Endothelial cell of umbilical vein (primary cell): Measurements from ENCODE around the gene ITGA2. TPM values are rescaled to one million over a fixed set of nuclear protein-coding genes. Genes with fewer than 3 reads are reported as not detected.

Experiments
- BruUV-seq: library from RNA; stranded (reverse); fragments of 400-500 nt; replicated peaks from 2 replicates; lab custom pipeline; 2021; lab: Mats Ljungman, UMichigan
- CTCF ChIA-PET: fragments of 300-600, 350-600 bp; sonication (Branson Sonifier 250); formaldehyde crosslinking; loops from one replicate; lab custom pipeline; 2021; ENCODE audit warnings: antibody characterized with exemption, inconsistent platforms; lab: Charles Lee
- POLR2A ChIA-PET: fragments of 300-600, 350-600 bp; sonication (Branson Sonifier 250); formaldehyde crosslinking; loops from one replicate; lab custom pipeline; 2021; ENCODE audit warnings: antibody characterized with exemption, inconsistent platforms; lab: Charles Lee
- DNase-seq: peaks from one replicate; pipeline ENCODE4 v3.0.0-alpha.2; 2011; ENCODE audit warnings: low read depth, low spot score
- FAIRE-seq: peaks from 2 replicates; lab custom pipeline; 2011; peaks lifted over from hg19 to GRCh38; lab: Jason Lieb, UNC
- H2AFZ ChIP-seq: 2 replicates; pipeline ENCODE4 v1.6.0; 2012; ENCODE audit warnings: low read depth, low read length, control low read depth, inconsistent platforms
- H3K27ac ChIP-seq: 2 replicates; pipeline ENCODE4 v1.5.1; 2011; ENCODE audit warnings: low read depth, mild to moderate bottlenecking, control low read depth, low read length, moderate library complexity; ENCODE audit not compliant: insufficient read depth
- H3K27me3 ChIP-seq, 2 experiments: 2 replicates each; pipeline versions ENCODE4 v1.6.0 to v1.6.1; 2011; ENCODE audit warnings: low read length in 2 of 2, mixed read lengths in 1 of 2; ENCODE audit not compliant: control insufficient read depth in 2 of 2, insufficient read depth in 2 of 2
- H3K36me3 ChIP-seq, 2 experiments: 2 replicates in 1 of 2; 3 replicates in 1 of 2; pipeline ENCODE4 v1.5.1; 2011; ENCODE audit warnings: low read length in 2 of 2, mild to moderate bottlenecking in 1 of 2, moderate library complexity in 1 of 2; ENCODE audit not compliant: control insufficient read depth in 2 of 2, insufficient read depth in 2 of 2; ENCODE audit errors: extremely low read depth in 1 of 2
- H3K4me1 ChIP-seq: 3 replicates; pipeline ENCODE4 v1.5.1; 2011; ENCODE audit warnings: mild to moderate bottlenecking, low read length; ENCODE audit not compliant: control insufficient read depth, insufficient read depth; ENCODE audit errors: extremely low read depth
- H3K4me2 ChIP-seq: 2 replicates; pipeline ENCODE4 v1.6.1; 2011; ENCODE audit warnings: low read length, control low read depth, mixed read lengths; ENCODE audit not compliant: insufficient read depth
- H3K4me3 ChIP-seq, 3 experiments: fragments of 200-600 bp in 1 of 3; sonication (generic), shearing (Covaris generic) in 1 of 3; replicated peaks in 1 of 3; 2 replicates each; pipeline ENCODE4 v1.5.1; 2011 to 2016; ENCODE audit warnings: control low read depth in 3 of 3, low read length in 3 of 3, mild to moderate bottlenecking in 2 of 3, inconsistent platforms in 1 of 3, low read depth in 1 of 3, moderate library complexity in 1 of 3; ENCODE audit not compliant: insufficient read depth in 1 of 3
- H3K79me2 ChIP-seq: 2 replicates; pipeline ENCODE4 v1.6.0; 2012; ENCODE audit warnings: low read length, inconsistent platforms; ENCODE audit not compliant: control insufficient read depth, insufficient read depth
- H3K9ac ChIP-seq: replicated peaks from 2 replicates; pipeline ENCODE3; 2011; ENCODE audit warnings: low read length, control low read depth; ENCODE audit not compliant: insufficient read depth; ENCODE audit errors: extremely low read depth
- H3K9me1 ChIP-seq: replicated peaks from 3 replicates; pipeline ENCODE4 v1.6.0; 2011; ENCODE audit warnings: mild to moderate bottlenecking, low read length; ENCODE audit not compliant: control insufficient read depth, insufficient read depth; ENCODE audit errors: extremely low read depth
- H3K9me3 ChIP-seq: replicated peaks from 2 replicates; pipeline ENCODE4 v1.5.1; 2012; ENCODE audit warnings: low read length, inconsistent platforms; ENCODE audit not compliant: control insufficient read depth, insufficient read depth
- H4K20me1 ChIP-seq: replicated peaks from 2 replicates; pipeline ENCODE3; 2011; ENCODE audit warnings: mild to moderate bottlenecking, low read length; ENCODE audit not compliant: control insufficient read depth, insufficient read depth; ENCODE audit errors: extremely low read depth
- CTCF ChIP-seq, 2 donors: IDR thresholded peaks; 1 replicate in 1 of 2; 2 replicates in 1 of 2; pipeline ENCODE4 v1.5.1; 2011; ENCODE audit warnings: low read length in 2 of 2, mild to moderate bottlenecking in 2 of 2, moderate library complexity in 2 of 2, control low read depth in 1 of 2, inconsistent platforms in 1 of 2, low read depth in 1 of 2; ENCODE audit not compliant: insufficient read depth in 1 of 2; ENCODE audit errors: extremely low read depth in 1 of 2
- EZH2 ChIP-seq: IDR thresholded peaks from 2 replicates; pipeline ENCODE4 v1.6.1; 2012; ENCODE audit warnings: borderline replicate concordance, low read depth, mild to moderate bottlenecking, moderate library complexity, low read length, inconsistent platforms; ENCODE audit not compliant: severe bottlenecking
- FOS ChIP-seq: IDR thresholded peaks from 2 replicates; pipeline ENCODE4 v1.6.1; 2011; ENCODE audit warnings: mild to moderate bottlenecking, low read length, moderate library complexity, borderline replicate concordance; ENCODE audit not compliant: insufficient read depth
- GATA2 ChIP-seq: IDR thresholded peaks from 2 replicates; pipeline ENCODE4 v1.7.0; 2011; ENCODE audit warnings: low read depth, mild to moderate bottlenecking, moderate library complexity, mixed read lengths, low read length; ENCODE audit not compliant: insufficient read length, insufficient read depth
- JUN ChIP-seq: IDR thresholded peaks from 2 replicates; pipeline ENCODE4 v1.6.1; 2011; ENCODE audit warnings: borderline replicate concordance, low read depth; ENCODE audit not compliant: insufficient read length, insufficient read depth
- MAX ChIP-seq: IDR thresholded peaks from 2 replicates; pipeline ENCODE4 v1.6.1; 2011; ENCODE audit not compliant: insufficient read depth, insufficient read length
- MYC ChIP-seq: IDR thresholded peaks from one replicate; pipeline ENCODE4 v1.6.1; 2011; ENCODE audit warnings: mild to moderate bottlenecking, low read depth, low read length
- POLR2A ChIP-seq: IDR thresholded peaks from 2 replicates; pipeline ENCODE4 v1.6.1; 2012; ENCODE audit warnings: low read depth, mild to moderate bottlenecking, control low read depth, low read length
- POLR2AphosphoS5 ChIP-seq: IDR thresholded peaks from 2 replicates; pipeline ENCODE4 v1.6.1; 2012; ENCODE audit warnings: low read depth, mild to moderate bottlenecking, control low read depth, low read length, moderate library complexity; ENCODE audit not compliant: insufficient read depth
- dilution Hi-C: fragments of 300-500 bp; cut with MboI; formaldehyde crosslinking; loops from one replicate; pipeline ENCODE4 v1.15.0; 2019; ENCODE audit warnings: low sequenced_read_pairs; ENCODE audit not compliant: extremely low pct_ligation_motif_present
- intact Hi-C: fragments of 100-400 bp; cut with micrococcal nuclease; formaldehyde crosslinking; loops from one replicate; pipeline ENCODE4 v1.10.0; 2022
- polyA plus RNA-seq, 4 experiments: library from polyadenylated mRNA; depleted of rRNA in 3 of 4; stranded (reverse) in 3 of 4; unstranded in 1 of 4; fragments of >200 nt; gene quantifications; 2 replicates each; pipeline versions ENCODE4 v1.2.1 to v1.2.3, GENCODE V29; 2011 to 2012; ENCODE audit warnings: missing spikeins in 1 of 4
- total RNA-seq: library from RNA; stranded (reverse); gene quantifications from 2 replicates; pipeline ENCODE4 v1.2.3, GENCODE V29; 2021

The ITGA2 gene
- total and polyA plus RNA-seq, 2 donors (not counting 3 experiments of a cell fraction or from before 2014, with no cell fraction given), result 11.2 to 62.3 TPM

DNA sequence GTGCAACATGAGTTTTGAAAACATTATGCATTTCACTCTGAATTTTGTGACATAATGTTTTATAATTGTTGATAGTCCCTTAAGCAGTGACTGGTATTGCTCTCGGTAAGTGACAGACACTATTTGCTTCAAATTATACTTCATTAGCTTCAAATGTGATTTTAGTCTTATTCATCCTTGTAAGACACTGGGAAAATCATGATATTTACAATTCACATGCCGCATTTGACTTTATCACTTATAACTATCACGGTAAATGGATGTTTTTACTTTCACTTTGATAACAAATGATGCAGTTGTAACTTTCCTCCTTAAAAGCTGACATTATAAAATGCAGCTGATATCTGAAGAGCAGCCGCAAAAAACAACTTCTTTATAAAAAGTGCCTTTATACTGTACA lies 44.1 kb upstream of the ITGA2 start:
- no peaks in the 10 kb centered on the region for H3K9me3 ChIP-seq
- peaks cover 33% of the 10 kb centered on the region for H3K4me1 ChIP-seq
- intact Hi-C loops, result no loop called here
- TF ChIP-seq POLR2A, result no peak
- TF ChIP-seq MYC, result no peak
- TF ChIP-seq JUN, result no peak
- TF ChIP-seq MAX, result no peak
- TF ChIP-seq POLR2AphosphoS5, result no peak
- no peak for TF ChIP-seq GATA2
- no peak for TF ChIP-seq CTCF (IDR thresholded peaks at IDR 0.05; ENCODE audit: extremely low read depth in 1 of 2, insufficient read depth in 1 of 2, low read depth in 1 of 2, low read length in 2 of 2)
- TF ChIP-seq FOS, result no peak
- TF ChIP-seq EZH2, result no peak
- H3K27ac ChIP-seq, result peak overlapping the region; percentile 62
- peak overlapping the region; percentile 100 for H3K4me2 ChIP-seq
- CTCF ChIA-PET, result interaction anchor here (0.7 to 4.7 kb wide), 15 partner anchors 9 to 170 kb away, joined by 3 to 28 read pairs (median 7); partner anchors contain the start of genes ITGA2 and MOCS2
- H3K79me2 ChIP-seq, result no peaks in the 10 kb centered on the region
- peak overlapping the region; percentile 18 to 86 (median 77) for H3K4me3 ChIP-seq
- FAIRE-seq, result no peak
- H3K36me3 ChIP-seq, result no peaks in the 10 kb centered on the region
- no peaks in the 10 kb centered on the region for H3K27me3 ChIP-seq
- peak; percentile 60 for DNase-seq
- H4K20me1 ChIP-seq, result no peaks in the 10 kb centered on the region
- POLR2A ChIA-PET, result no interaction called here
- no peaks in the 10 kb centered on the region for H3K9me1 ChIP-seq
- peak overlapping the region; percentile 83 for H3K9ac ChIP-seq
- no TSS peak for BruUV-seq
- peak overlapping the region; percentile 95 for H2AFZ ChIP-seq
- dilution Hi-C loops, result no loop called here
